ENCODE measurements around the gene PAIP1.
"Not testable (repeated sequence)": the region's sequence is repeated elsewhere in the genome, so short reads cannot be mapped to it uniquely, and the experiment has no call there.

Gene PAIP1, protein sequence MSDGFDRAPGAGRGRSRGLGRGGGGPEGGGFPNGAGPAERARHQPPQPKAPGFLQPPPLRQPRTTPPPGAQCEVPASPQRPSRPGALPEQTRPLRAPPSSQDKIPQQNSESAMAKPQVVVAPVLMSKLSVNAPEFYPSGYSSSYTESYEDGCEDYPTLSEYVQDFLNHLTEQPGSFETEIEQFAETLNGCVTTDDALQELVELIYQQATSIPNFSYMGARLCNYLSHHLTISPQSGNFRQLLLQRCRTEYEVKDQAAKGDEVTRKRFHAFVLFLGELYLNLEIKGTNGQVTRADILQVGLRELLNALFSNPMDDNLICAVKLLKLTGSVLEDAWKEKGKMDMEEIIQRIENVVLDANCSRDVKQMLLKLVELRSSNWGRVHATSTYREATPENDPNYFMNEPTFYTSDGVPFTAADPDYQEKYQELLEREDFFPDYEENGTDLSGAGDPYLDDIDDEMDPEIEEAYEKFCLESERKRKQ

DNA sequence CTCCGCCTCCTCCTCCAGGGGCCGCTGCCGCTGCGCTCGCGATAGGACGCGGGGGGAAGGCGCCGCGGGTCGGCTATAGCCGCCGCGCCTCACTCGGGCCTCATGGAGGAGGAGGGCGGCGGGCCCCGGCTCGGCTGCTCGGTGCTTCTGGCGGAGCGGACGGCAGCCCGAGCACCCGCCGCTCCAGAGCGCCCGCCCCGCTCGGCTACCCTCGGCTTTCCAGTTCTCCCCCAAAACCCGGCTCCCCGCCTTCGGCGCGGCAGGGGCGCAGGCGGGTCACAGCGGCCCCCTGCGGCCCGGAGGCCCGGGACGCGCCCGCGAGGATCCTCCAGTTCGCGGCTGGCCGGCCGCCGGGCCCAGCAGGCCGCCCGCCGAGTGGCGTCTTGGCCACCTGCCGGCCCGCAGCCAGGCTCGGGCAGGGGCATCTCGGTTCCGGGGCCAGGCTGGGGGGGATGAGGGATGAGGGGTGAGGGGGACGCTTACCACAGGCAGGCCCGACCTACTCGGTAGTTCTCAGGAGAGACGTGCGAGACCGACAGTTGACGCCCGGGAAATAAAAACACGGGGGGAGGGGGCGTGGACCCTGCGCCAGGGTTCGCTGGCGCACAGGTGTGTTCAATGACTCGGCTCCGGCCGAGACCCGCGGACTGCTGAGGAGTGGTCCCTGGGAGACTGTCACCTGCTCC lies at the start of gene PAIP1:
Gene PAIP1 (minus strand): TSS at position 221 of the 686 bp plus-strand sequence. CDS start 231 bp downstream, outside the sequence.
- in situ Hi-C loops (cut with HindIII; ENCODE audit: low pct_unique_long_range_greater_than_20kb, low sequenced_read_pairs) = no loop called here
- no peak for TF ChIP-seq JUND (IDR thresholded peaks at IDR 0.05; ENCODE audit: low read depth)
- DNase-seq (ENCODE audit: low read depth in 1 of 2, low spot score in 1 of 2) = peak; percentile 91 to 94

DNA sequence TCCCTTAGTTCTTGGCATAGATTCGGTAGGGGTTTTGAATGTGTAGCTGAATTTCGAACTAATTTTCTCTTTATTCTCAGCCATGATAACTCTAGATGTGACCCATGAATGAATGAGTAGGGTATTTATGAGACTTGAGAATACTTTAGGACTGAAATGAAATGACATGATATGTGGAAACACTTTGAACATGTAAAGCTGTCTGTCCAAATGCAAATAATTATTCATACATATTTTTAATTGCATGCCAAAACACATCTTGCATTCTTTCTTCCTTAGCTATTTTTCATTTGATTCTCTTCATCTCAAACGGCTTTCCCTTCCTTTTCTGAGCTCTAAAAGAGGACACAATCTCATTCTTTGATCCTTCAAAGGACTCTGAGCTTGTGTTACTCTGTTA lies 49.5 kb upstream of the PAIP1 start:
- in situ Hi-C loops (cut with HindIII; ENCODE audit: low pct_unique_long_range_greater_than_20kb, low sequenced_read_pairs) = no loop called here
- TF ChIP-seq JUND (IDR thresholded peaks at IDR 0.05; ENCODE audit: low read depth) = no peak
- DNase-seq (ENCODE audit: low read depth in 1 of 2, low spot score in 1 of 2) = no peak

DNA sequence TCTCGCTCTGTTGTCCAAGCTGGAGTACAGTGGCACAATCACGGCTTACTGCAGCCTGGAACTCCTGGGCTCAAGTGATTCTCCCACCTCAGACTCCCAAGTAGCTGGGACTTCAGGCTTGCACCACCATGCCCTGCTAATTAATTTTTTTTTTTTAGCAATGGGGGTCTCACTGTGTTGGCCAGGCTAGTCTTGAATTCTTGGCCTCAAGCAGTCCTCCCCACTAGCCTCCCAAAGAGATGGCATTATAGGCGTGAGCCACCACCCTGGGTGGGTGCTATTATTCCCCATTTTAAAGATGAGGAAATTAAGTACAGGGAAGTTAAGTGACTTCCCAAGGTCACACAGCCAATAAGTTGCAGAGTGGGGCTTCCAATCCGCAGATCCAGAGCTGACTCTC lies 47.8 kb upstream of the PAIP1 start:
- DNase-seq (ENCODE audit: low read depth in 1 of 2, low spot score in 1 of 2) = no peak
- no peak for TF ChIP-seq JUND (IDR thresholded peaks at IDR 0.05; ENCODE audit: low read depth)
- in situ Hi-C loops (cut with HindIII; ENCODE audit: low pct_unique_long_range_greater_than_20kb, low sequenced_read_pairs) = no loop called here

DNA sequence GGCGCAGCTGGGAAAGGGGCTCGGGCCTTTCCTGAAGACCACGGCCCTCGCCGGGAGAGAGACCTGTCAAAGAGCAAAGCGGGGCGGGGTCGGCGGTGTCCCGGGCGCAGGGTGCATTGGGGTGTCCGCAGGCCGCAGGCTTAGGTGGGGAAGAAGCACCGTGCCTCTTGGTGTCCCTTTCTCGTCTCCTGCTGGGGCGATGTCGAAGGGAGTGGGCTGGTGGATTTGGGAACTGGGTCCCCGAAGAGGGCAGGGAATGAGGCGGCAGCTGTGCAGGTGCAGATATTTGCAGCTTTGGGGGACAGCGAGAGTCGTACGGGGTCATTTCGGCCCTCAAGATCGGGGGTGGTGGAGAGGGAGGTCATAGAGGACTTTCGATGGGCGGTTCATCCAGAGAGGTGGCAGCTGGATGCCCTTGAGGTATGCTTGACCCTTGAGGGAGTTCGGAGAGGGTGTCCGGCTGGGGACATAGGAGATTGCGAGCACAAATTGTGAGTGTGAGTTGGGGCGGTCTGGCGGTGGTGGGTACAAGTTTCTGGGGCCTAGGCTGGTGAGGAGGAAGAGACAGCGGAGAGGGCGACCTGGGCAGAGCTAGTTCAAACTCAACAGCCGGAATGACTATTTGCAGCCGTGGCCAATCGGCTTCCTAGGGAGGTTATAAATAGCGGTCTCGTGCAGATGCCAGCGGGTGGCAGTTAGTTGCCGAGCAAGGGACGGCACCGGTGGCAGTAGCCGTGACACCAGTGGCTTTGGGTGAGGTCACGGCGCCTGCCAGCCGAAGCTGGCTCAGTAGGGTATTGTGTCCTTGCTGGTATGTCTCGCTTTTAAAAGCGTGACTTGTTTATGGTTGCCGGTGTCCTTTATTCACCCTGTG lies 46.7 kb upstream of the PAIP1 start:
- DNase-seq (ENCODE audit: low read depth in 1 of 2, low spot score in 1 of 2) = peak; percentile 93 to 94
- TF ChIP-seq JUND (IDR thresholded peaks at IDR 0.05; ENCODE audit: low read depth) = no peak
- in situ Hi-C loops (cut with HindIII; ENCODE audit: low pct_unique_long_range_greater_than_20kb, low sequenced_read_pairs) = no loop called here

DNA sequence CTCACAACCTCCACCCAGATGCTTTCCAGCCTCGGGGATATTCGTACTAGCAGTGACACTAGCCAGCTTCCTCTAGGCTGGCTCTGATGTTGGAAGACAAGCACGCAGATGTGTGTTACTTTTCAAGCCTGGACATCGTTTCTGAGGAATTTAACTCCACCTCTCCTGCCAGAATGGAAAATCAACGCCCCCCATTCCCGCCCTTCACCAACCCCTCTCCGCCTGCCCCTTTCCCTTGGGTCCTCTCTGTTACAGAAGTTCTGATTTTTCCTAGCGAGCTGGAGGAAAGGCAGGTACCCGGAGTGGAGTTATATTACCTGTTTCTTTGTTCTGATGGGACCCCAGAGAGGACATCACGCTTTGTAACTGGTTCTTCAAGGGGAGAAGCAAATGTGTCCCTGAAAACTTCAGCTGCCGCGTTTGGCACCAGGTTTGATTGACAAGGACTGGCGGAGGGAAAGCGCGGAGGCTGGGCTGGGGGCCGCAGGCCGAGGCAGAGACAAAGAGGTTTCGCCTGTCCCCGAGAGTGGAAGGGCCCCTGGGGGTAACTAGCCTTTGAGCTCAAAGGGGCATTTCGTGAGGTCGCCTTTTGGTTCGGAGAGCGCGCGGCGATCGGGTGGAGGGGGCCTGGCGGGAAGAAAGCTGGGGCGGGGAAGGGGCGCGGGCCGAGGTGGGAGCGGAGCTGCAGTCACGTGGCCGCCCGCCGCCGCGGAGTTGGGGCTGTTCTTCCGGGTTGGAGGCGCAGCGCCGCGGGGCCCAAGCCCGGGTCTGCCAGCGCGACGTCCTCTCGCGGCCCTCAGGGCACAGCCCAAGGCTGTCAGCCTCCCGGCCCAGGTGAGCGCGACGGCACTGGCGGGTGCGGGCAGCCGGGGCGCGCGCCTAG lies 45.8 kb upstream of the PAIP1 start, which contains the start of gene NNT:
Gene NNT (plus strand): TSS at position 720 of the 883 bp plus-strand sequence. CDS start 6,016 bp downstream, outside the sequence.
- no peak for TF ChIP-seq JUND (IDR thresholded peaks at IDR 0.05; ENCODE audit: low read depth)
- in situ Hi-C loops (cut with HindIII; ENCODE audit: low pct_unique_long_range_greater_than_20kb, low sequenced_read_pairs) = no loop called here
- DNase-seq (ENCODE audit: low read depth in 1 of 2, low spot score in 1 of 2) = peak; percentile 49 to 69

DNA sequence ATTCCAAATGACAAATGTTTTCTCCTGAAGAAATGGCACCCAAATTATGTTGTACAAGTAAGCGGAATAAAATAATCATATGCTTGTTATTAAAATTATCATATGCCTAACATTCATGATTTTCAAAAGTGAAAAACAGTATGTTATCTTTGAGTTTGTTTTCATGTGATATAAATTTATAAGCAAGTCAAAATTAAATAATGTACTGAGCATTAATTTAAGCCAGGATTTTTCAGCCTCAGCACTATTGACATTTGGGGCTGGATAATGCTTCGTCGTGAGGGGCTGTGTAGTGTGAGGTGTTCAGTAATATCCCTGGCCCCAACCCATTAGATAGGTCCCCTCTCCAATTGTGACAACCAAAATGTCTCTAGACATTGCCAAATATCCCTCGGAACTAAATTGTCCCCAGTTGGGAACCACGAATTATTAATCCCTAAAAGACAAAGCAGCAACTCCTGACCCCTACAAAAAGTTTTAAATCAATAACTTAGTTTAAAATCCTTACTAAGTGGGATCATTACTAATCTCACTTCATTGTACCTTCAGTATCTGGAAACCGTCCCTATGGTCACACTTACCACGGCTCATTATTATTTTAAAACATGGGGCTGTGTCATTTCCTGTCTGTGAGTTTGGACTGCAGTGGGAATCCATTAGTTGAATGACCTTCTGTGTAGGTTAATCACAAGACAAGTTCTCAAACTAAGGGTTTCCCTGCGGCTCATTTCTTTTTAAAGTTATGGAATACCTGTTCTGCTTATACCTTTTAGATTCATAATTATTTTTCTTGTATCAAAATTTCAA lies 44.8 kb upstream of the PAIP1 start:
- peak in 1 of 2 experiments; percentile 13 for DNase-seq (ENCODE audit: low read depth in 1 of 2, low spot score in 1 of 2)
- no peak for TF ChIP-seq JUND (IDR thresholded peaks at IDR 0.05; ENCODE audit: low read depth)
- in situ Hi-C loops (cut with HindIII; ENCODE audit: low pct_unique_long_range_greater_than_20kb, low sequenced_read_pairs) = no loop called here

DNA sequence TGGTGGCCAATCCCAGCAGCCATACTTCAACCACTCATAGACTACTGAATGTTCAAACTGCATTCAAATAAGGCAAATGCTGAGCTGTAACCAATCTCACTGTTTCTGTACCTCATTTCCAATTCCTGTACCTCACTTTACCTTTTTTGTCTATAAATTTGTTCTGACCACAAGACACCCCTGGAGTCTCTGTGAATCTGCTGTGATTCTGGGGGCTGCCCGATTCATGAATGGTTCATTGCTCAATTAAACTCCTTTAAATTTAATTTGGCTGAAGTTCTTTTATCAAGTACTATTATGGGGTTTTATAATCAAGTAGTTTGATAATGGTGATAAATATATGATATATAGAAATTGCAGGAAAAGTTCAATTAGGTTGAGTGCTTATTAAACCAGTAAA lies 42.0 kb upstream of the PAIP1 start:
- DNase-seq (ENCODE audit: low read depth in 1 of 2, low spot score in 1 of 2); in situ Hi-C loops (cut with HindIII; ENCODE audit: low pct_unique_long_range_greater_than_20kb, low sequenced_read_pairs): not testable (repeated sequence)

DNA sequence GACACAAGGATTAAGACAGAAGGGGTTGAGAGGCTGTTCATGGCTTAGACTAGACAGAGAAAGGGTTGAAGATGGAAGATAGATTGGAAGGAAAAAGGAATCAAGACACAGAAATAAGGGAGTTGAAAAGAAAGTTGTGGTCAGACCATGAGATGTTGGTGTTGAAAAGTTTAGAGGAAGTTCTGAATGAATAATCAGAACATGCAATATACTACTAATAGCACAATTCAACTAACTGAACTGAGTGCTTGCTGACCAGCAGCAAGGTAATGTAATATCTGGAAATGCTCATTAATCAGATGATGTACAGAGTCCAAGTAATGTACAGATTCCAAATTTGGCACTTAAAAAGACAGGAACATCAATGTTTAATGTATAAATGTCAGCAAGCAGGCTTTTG lies 35.5 kb upstream of the PAIP1 start:
- DNase-seq (ENCODE audit: low read depth in 1 of 2, low spot score in 1 of 2) = no peak
- TF ChIP-seq JUND (IDR thresholded peaks at IDR 0.05; ENCODE audit: low read depth) = no peak
- in situ Hi-C loops (cut with HindIII; ENCODE audit: low pct_unique_long_range_greater_than_20kb, low sequenced_read_pairs) = no loop called here

DNA sequence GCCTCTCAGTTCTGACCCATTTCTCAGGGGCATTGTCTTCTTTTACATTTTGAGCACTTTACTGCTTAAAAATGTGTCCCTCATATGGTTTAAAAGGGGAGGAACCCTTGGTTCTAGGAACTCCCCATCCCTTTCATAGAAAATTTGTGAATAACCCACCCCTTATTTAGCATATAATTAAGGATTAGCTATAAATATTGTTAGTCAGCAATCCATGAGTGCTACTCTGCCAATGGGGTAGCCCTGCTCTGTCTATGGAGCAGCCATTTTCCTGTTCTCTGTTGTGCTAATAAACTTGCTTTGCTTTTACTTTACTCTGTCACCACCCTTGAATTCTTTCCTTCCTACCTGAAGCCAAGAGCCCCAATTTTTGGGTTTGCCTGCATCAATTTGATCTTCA lies 33.8 kb upstream of the PAIP1 start:
- DNase-seq (ENCODE audit: low read depth in 1 of 2, low spot score in 1 of 2) = no peak
- no peak for TF ChIP-seq JUND (IDR thresholded peaks at IDR 0.05; ENCODE audit: low read depth)
- in situ Hi-C loops (cut with HindIII; ENCODE audit: low pct_unique_long_range_greater_than_20kb, low sequenced_read_pairs) = no loop called here

DNA sequence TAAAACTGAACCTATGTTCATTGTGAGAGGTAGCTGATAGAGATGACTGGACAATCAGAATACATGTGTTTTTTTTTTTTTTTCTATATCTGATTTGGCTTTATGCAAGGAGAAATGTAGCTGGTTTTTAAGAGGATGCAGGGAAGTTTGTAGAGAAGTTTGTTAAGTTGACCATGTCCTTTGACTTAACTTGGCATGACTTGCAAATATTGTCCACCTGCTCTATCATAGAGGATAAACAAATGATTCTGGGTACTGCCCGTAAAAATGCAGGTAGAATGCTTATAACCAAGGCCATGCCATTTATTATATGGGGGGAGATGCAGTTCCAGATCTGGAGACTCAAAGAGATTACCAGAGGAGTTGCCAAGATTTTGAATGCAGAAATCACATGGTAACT lies 32.4 kb upstream of the PAIP1 start:
- DNase-seq (ENCODE audit: low read depth in 1 of 2, low spot score in 1 of 2) = no peak
- in situ Hi-C loops (cut with HindIII; ENCODE audit: low pct_unique_long_range_greater_than_20kb, low sequenced_read_pairs) = no loop called here
- no peak for TF ChIP-seq JUND (IDR thresholded peaks at IDR 0.05; ENCODE audit: low read depth)

DNA sequence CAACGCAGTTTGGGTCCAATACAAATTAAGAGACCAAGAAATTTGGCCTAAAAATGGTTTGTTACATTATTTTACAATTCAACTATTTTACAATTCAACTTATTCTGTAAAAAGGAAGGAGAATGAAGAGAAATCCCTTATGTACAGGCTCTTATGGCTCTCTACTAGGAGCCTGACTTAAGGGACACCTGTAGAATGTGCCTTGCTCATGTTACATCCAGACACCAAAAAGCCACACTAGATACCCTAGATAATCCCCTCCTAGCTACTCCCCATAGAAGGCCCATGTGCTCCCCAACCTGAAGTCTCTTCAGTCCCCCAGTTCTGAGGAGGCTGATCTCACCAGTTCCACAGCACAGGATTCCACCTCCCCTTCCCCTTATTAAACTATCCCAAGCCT lies 32.0 kb upstream of the PAIP1 start:
- DNase-seq (ENCODE audit: low read depth in 1 of 2, low spot score in 1 of 2) = no peak
- TF ChIP-seq JUND (IDR thresholded peaks at IDR 0.05; ENCODE audit: low read depth) = no peak
- in situ Hi-C loops (cut with HindIII; ENCODE audit: low pct_unique_long_range_greater_than_20kb, low sequenced_read_pairs) = no loop called here

All from T47D (cell line).